HepG2 (cell line): ENCODE measurements around the gene MFSD6. TPM values are rescaled to one million over a fixed set of nuclear protein-coding genes. Genes with fewer than 3 reads are reported as not detected.

Experiments used
- ARID5B ChIP-seq: IDR thresholded peaks from 2 replicates; pipeline ENCODE4 v1.4.0; 2020; ENCODE audit warnings: mild to moderate bottlenecking, missing genetic modification reagents
- FOXO1 ChIP-seq: sonication (generic); formaldehyde crosslinking; IDR thresholded peaks from 2 replicates; pipeline ENCODE4 v1.4.0; 2020; ENCODE audit warnings: missing genetic modification reagents
- HMGXB3 ChIP-seq: sonication (generic); formaldehyde crosslinking; IDR thresholded peaks from 2 replicates; pipeline ENCODE4 v1.4.0; 2020; ENCODE audit warnings: missing genetic modification reagents, borderline replicate concordance
- SYNCRIP ChIP-seq: fragments of 200-400 bp; formaldehyde crosslinking; IDR thresholded peaks from 2 replicates; pipeline ENCODE4 v1.6.1; 2018; ENCODE audit warnings: mild to moderate bottlenecking, low read depth, low read length; ENCODE audit not compliant: insufficient read depth
- ZNF207 ChIP-seq: fragments of 450-650 bp; IDR thresholded peaks from 2 replicates; pipeline ENCODE4 v1.6.1; 2016; ENCODE audit warnings: antibody characterized with exemption, borderline replicate concordance
- ZNF30 ChIP-seq: sonication (generic); formaldehyde crosslinking; IDR thresholded peaks from 2 replicates; pipeline ENCODE4 v1.5.0; 2020; ENCODE audit warnings: mild to moderate bottlenecking, missing genetic modification reagents
- ZNF337 ChIP-seq: sonication (generic); formaldehyde crosslinking; IDR thresholded peaks from 2 replicates; pipeline ENCODE4 v1.5.1; 2020; ENCODE audit warnings: missing genetic modification reagents, low read depth, mild to moderate bottlenecking, borderline replicate concordance
- polyA plus RNA-seq, 8 experiments: library from polyadenylated mRNA; depleted of rRNA in 3 of 8; stranded (reverse) in 7 of 8; unstranded in 1 of 8; fragments of >200 nt; fragmentation: Illumina TruSeq in 4 of 8; extraction: Trizol in 4 of 8; gene quantifications; 2 replicates each; pipeline versions ENCODE4 v1.2.1 to v1.2.3, GENCODE V29; 2011 to 2016; ENCODE audit warnings: low read depth in 4 of 8, missing spikeins in 1 of 8, mixed read lengths in 1 of 8; ENCODE audit not compliant: insufficient read depth in 1 of 8
- total RNA-seq, 5 experiments: library from RNA; depleted of rRNA; stranded (reverse); fragments of >200 nt; fragmentation: Illumina TruSeq; extraction: Trizol; gene quantifications; 2 replicates each; pipeline ENCODE4 v1.2.3, GENCODE V29; 2016; ENCODE audit warnings: low read depth in 1 of 5
- TF ChIP-seq, protein P1 (sequence below): sonication (generic); formaldehyde crosslinking; IDR thresholded peaks from 2 replicates; pipeline ENCODE4 v1.5.1; 2020; ENCODE audit warnings: mild to moderate bottlenecking, moderate library complexity, missing genetic modification reagents
- TF ChIP-seq, protein P2 (sequence below): sonication (generic); formaldehyde crosslinking; IDR thresholded peaks from 2 replicates; pipeline ENCODE4 v1.8.0; 2022; ENCODE audit warnings: missing genetic modification reagents, mild to moderate bottlenecking, moderate library complexity, borderline replicate concordance
- TF ChIP-seq, protein P3 (sequence below): sonication (generic); formaldehyde crosslinking; IDR thresholded peaks from 2 replicates; pipeline ENCODE4 v1.4.0; 2020; ENCODE audit warnings: missing genetic modification reagents, mild to moderate bottlenecking, borderline replicate concordance

MFSD6 gene
- total and polyA plus RNA-seq, 2 of the 13 experiments (the other 11 are each of a cell fraction or from before 2014, with no cell fraction given), result 0.92 to 1.4 TPM

- TF ChIP-seq, protein P1, sequence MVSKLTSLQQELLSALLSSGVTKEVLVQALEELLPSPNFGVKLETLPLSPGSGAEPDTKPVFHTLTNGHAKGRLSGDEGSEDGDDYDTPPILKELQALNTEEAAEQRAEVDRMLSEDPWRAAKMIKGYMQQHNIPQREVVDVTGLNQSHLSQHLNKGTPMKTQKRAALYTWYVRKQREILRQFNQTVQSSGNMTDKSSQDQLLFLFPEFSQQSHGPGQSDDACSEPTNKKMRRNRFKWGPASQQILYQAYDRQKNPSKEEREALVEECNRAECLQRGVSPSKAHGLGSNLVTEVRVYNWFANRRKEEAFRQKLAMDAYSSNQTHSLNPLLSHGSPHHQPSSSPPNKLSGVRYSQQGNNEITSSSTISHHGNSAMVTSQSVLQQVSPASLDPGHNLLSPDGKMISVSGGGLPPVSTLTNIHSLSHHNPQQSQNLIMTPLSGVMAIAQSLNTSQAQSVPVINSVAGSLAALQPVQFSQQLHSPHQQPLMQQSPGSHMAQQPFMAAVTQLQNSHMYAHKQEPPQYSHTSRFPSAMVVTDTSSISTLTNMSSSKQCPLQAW (CRISPR knock-in tag), result peak; percentile 17; the same call in 1 of the 2 replicates
- TF ChIP-seq ARID5B (CRISPR knock-in tag) (peak; percentile 77), ZNF337 (CRISPR knock-in tag) (peak; percentile 96; the same call in 1 of the 2 replicates), ZNF30 (CRISPR knock-in tag) (no peak; the same call in 1 of the 2 replicates), ZNF207 (no peak), FOXO1 (peak; percentile 56; the same call in 1 of the 2 replicates), SYNCRIP (no peak), HMGXB3 (CRISPR knock-in tag) (peak; percentile 35; the same call in 1 of the 2 replicates)
- TF ChIP-seq, protein P2, sequence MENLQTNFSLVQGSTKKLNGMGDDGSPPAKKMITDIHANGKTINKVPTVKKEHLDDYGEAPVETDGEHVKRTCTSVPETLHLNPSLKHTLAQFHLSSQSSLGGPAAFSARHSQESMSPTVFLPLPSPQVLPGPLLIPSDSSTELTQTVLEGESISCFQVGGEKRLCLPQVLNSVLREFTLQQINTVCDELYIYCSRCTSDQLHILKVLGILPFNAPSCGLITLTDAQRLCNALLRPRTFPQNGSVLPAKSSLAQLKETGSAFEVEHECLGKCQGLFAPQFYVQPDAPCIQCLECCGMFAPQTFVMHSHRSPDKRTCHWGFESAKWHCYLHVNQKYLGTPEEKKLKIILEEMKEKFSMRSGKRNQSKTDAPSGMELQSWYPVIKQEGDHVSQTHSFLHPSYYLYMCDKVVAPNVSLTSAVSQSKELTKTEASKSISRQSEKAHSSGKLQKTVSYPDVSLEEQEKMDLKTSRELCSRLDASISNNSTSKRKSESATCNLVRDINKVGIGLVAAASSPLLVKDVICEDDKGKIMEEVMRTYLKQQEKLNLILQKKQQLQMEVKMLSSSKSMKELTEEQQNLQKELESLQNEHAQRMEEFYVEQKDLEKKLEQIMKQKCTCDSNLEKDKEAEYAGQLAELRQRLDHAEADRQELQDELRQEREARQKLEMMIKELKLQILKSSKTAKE (CRISPR knock-in tag), result peak; percentile 75; the same call in 1 of the 2 replicates
- TF ChIP-seq, protein P3, sequence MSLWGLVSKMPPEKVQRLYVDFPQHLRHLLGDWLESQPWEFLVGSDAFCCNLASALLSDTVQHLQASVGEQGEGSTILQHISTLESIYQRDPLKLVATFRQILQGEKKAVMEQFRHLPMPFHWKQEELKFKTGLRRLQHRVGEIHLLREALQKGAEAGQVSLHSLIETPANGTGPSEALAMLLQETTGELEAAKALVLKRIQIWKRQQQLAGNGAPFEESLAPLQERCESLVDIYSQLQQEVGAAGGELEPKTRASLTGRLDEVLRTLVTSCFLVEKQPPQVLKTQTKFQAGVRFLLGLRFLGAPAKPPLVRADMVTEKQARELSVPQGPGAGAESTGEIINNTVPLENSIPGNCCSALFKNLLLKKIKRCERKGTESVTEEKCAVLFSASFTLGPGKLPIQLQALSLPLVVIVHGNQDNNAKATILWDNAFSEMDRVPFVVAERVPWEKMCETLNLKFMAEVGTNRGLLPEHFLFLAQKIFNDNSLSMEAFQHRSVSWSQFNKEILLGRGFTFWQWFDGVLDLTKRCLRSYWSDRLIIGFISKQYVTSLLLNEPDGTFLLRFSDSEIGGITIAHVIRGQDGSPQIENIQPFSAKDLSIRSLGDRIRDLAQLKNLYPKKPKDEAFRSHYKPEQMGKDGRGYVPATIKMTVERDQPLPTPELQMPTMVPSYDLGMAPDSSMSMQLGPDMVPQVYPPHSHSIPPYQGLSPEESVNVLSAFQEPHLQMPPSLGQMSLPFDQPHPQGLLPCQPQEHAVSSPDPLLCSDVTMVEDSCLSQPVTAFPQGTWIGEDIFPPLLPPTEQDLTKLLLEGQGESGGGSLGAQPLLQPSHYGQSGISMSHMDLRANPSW (CRISPR knock-in tag), result no peak
Measured at GRCh38 chr2:190534310-190535120, 126.4 kb downstream of the MFSD6 start, which contains the start of gene NEMP2 (continued).
